NCI-H2029 treated with DMSO at 0.1 percent for 48 hours (cell line): ENCODE results near the gene NOS1.
"Not testable (repeated sequence)": the region's sequence is repeated elsewhere in the genome, so short reads cannot be mapped to it uniquely, and the experiment has no call there.

Experiments used
- DNase-seq: peaks from one replicate; lab custom pipeline; 2025; lab: John Stamatoyannopoulos, UW

NOS1 gene

GRCh38 chr12:117361347-117361751, at the start of gene NOS1:
TSS of gene NOS1 (minus strand) at chr12:117361626. CDS start at chr12:117331069, 30,557 bp downstream.
- no peak for DNase-seq

DNA sequence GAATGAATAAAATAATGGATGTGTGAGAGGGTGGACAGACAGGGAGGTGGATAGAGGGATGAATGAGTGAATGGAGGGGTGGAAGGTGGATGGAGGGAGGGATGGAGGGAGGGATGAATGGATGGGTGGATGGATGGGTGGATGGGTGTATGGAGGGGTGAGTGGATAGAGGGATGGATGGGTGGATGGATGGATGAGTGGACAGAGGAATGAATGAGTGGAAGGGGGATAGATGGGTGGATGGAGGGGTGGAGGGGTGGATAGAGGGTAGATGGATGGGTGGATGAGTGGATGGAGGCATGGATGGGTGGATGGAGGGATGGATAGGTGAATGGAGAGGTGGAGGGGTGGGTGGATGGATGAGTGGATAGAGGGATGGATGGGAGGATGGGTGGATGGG, 47.9 kb upstream of the NOS1 start:
- DNase-seq = no peak

DNA sequence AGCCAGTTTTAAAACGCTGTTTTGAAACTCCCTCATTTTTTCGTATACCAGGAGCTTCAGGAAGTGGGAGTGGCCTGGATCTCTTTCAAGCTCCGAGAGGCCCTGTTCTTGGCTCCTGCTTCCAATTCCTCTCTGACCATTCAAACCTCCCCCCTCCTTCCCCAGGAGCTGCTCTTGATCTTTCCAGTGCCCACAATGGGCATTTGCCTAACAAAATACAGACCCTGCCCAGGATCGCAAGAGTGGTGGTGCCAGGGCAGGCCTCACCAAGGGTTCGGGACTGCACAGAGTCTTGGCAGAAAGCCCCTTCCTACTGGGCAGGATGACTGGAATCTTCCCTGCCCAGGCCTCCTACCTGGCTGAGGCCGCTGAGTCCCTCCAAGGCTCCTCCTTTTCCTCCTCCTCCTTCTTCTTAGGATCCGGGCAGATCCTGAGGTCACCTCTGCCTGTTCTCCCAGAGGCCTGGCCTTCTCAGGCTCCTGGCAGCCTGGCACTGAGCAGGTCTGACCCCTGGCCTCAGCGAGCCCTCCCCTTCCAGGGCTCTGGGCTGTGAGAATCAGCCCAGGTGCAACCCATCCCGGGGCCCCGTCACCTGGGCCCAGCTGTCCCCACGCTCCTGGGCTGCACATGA, 46.9 kb upstream of the NOS1 start:
- DNase-seq = peak; percentile 83

- DNase-seq = no peak
These were observed 43.5 kb upstream of the NOS1 start for GRCh38 chr12:117404940-117405339.

- DNase-seq = no peak
These were observed 42.9 kb upstream of the NOS1 start for GRCh38 chr12:117404203-117404853.

DNA sequence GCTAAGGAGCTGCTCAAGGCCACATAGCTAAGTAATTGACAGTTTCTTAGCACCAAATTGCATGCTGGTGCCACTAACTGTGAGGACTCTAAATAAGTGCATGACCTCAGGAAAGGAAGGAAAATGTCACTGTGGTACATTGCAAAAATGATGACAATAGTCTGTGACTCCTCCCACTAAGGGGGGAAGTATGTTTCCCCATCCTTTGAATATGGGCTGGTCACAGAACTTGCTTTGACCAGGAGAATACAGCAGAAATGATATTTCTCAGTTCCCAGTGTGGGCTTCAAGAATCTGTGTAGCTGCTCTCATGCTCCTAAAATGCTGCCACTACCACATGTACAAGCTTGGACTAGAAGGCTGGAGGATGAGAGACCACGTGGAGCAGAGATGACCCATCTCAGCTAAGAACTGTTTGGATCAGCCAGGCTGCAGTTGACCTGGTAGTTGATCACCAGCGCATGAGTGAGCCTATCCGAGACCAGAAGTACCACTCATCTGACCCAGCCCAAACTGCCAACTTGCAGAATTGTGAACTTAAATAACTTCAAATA, 42.2 kb upstream of the NOS1 start:
- DNase-seq = no peak

- no peak for DNase-seq
These were observed 40.9 kb upstream of the NOS1 start for GRCh38 chr12:117402363-117402762.

DNA sequence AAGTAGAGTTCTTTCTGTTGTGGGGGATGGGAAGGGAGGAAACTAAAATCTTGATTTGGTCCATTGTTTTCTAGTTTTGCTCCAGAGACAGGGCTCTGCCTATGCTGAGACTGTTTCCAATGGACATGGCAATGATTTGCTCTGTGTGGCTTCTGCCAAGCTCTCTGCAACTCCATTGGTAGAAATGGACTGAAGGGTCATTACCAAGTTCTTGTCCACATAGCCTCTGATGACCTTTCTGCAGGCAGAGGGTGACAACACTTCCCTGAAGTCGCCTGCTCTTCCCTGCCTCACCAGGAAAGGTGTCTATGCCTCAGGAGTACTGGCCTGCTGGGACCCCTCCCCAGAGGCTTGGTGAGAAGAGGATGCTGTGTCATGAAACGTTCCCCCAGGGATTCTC, 39.5 kb upstream of the NOS1 start:
- DNase-seq = no peak

GRCh38 chr12:117398482-117398881, 37.1 kb upstream of the NOS1 start:
- not testable (repeated sequence) for DNase-seq

DNA sequence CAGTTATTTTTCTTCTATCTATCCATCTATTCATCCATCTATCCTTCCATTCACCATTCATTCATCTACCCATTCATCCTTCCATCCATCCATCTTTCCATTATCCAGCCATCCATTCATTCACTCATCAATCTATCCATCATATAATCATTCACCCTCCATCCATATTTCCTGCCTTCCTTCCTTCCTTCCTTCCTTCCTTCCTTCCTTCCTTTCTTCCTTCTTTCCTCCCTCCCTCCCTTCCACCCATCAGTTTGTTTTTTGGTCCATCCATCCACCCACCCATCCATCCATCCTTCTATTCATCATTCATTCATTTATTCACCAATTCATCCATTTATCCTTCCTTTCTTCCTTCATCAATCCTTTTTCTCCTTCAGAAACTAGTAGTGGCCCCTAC, 34.3 kb upstream of the NOS1 start:
- no peak for DNase-seq

DNA sequence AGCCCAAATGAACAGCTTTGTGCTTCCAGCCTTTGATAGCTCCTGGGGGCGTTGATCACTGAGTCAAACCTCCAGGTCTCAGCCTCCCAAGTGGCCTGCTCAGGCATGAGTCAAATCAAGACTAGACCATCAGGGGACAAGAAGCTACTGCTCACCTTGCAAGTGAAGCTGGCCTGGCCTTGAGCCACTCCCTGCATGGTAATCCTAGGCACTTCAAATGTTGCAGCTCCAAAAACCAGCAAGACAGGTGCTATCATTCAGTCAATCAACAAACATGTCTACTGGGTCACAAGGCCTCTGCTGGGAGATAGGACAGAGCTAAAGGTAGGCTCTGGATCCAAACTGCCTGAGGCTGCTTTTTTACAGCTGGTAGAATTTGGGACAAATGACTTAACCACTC, 33.1 kb upstream of the NOS1 start:
- no peak for DNase-seq

DNA sequence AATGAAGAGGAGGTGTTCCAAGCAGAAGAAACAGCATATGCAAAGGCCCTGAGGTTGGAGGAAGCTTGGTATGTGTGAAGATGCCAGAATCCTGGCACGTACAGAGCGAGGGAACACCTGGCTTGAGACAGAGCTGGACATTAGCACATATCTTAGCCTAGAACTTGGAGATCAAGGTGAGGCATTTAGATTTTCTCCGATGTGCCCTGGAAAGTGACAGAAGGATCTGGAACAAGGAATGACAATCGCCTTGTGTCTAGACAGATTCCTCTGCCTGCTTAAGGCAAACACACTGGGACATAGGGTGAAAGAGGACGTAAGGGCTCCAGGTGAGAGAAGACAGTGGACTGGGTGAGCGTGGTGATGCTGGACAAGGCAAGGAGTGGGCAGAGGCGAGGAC, 32.2 kb upstream of the NOS1 start:
- no peak for DNase-seq

GRCh38 chr12:117390866-117391265, 29.4 kb upstream of the NOS1 start:
- DNase-seq = no peak

DNA sequence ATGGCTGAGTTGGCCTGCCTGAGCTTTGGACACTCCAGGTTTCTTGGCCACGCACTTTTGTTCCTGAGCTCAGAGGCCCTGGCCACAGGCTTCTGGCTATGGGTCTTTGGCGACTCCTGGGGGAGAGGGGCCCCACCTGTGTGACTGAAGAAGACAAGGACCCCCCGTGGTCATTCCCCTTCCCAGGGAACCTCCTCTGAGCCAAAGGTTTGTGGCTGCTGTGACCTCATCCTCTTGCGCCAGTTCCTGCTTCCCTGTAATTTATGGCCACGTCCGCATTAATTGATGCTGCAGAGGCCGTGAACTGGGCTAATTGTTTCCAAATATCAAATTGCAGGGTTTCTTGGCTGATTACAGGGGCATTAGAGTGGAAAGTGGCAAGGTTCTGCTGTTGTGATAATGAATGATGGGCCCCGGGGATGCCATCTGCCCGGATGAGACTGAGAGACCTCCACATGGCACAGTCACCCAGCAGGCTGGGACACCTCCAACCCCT, 27.6 kb upstream of the NOS1 start:
- no peak for DNase-seq

DNA sequence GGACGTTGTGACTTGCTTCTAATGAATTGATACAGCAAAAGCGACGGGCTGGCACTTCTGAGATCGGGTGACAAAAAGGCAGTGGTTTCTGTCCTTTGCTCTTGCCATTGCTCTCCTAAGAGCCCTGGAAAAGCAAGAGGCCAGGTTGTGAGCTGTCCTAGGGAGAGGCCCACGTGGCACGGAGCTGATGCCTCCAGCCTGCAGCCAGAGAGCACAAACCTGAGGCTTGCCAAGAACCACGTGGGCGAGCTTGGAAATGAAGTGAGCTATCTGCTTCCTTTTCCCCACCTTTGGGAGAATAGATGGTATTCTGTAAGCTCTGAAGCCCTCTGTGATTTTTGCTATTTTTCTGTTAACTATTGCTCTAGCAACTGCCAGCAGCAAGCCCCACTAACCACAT, 26.4 kb upstream of the NOS1 start:
- DNase-seq = no peak

DNA sequence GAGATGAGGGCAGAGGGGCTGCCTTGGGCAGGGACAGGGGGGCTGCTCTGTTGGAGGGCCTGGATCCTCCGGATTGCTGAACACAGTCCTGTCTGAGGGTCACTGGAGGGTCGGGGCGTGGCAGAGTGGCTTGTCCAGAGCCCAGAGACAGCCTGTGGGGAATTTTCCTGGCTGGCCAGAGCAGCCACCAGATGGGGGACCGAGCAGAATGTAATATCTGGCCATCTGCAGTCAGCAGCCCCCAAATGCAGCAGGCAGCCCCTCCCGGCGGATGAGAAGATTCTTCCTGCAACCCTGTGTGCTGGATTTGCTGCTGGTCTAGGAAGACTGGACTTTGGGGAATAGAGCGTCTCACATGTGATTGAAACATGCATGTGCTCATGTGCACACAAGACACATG, 23.3 kb upstream of the NOS1 start:
- DNase-seq = no peak

DNA sequence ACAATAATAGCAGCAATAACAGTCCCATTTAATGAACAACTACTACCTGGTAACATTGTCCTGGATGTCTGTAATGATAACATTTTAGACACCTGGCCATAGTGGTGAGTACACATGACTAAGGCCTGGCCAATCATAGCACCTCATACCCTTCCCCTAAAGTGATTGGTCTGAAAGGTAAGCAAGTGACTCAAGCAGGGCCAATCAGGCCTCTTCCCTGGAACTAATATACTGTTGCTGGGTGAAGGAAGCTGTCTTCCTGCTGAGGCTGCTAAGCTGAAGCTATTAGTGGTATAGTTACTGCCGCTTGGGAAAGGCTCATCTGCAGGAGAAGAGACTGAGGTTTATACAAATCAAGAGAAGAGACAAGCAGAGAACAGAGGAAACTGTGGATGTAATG, 18.7 kb upstream of the NOS1 start:
- DNase-seq = no peak

- DNase-seq = peak; percentile 38
These were observed 16.3 kb upstream of the NOS1 start for GRCh38 chr12:117377758-117378157.

DNA sequence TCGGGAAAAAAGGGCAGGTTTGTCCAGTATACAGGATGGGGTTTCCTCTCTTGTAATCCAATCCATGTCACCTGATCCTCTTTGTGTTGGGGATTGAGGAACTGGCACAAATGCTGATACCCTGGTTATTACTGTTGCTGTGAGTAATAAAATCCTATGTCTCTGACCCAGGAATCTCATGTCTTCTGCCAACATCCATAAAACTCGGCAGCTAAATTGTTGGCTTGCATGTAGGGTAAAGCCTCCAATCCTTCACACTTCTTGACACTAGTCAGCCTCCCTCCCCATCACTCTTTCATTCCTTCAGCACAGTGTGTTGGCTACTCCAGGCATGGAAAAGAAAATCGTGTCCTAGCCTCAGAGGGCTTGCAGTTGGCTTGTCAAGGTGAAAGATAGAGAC, 9.2 kb upstream of the NOS1 start:
- no peak for DNase-seq

DNA sequence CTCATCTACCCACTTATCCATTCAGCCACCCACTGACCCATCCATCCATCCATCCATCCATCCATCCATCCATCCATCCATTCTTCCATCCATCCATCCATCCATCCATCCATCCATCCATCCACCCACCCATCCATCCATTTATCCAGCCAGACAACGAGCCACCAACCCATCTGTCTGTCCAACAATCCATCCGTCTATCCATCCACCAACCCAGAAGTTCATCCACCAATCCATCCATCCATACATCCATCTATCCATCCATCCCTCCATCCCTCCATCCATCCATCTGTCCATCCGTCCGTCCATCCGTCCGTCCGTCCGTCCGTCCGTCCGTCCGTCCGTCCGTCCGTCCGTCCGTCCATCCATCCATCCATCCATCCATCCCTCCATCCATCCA, 8.6 kb upstream of the NOS1 start:
- DNase-seq = not testable (repeated sequence)

DNA sequence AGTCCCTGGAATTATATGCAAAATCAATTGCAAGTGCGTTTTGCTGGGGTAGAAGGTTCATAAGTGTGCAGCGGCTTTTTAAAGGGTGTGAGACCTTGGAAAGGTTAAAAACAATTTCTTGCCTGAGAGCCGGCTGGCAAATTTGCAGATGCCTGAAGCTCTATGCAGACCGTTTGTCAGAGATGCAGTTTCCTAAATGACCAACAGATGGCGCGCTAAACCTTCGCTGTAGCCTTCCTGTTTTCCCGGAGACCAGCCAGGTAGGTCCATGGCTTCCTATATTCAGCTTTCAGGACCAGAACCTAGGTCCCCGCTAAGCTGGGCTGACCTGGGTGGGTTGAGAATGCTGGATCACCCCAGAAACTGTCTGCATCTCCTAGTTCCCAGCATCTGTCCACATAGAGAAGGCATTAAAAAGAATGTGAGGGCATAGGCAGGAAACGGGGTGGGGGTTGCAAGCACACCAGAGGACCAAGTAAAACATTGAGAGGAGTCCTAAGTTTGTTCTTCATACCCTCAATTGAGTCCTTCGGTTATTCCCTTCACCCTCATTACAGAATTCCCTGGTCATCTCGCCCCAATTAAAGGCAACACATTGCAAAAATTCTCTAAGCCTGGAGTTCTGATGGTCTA, 5.7 kb upstream of the NOS1 start:
- peak; percentile 59 for DNase-seq

GRCh38 chr12:117365049-117365616, 3.7 kb upstream of the NOS1 start:
- DNase-seq = no peak
